Measurements from ENCODE around the gene PLEKHM2. TPM values are rescaled to one million over a fixed set of nuclear protein-coding genes. Genes with fewer than 3 reads are reported as not detected.

The PLEKHM2 gene
- total RNA-seq, 1 experiment from 2014 or later: 53.9 TPM

DNA sequence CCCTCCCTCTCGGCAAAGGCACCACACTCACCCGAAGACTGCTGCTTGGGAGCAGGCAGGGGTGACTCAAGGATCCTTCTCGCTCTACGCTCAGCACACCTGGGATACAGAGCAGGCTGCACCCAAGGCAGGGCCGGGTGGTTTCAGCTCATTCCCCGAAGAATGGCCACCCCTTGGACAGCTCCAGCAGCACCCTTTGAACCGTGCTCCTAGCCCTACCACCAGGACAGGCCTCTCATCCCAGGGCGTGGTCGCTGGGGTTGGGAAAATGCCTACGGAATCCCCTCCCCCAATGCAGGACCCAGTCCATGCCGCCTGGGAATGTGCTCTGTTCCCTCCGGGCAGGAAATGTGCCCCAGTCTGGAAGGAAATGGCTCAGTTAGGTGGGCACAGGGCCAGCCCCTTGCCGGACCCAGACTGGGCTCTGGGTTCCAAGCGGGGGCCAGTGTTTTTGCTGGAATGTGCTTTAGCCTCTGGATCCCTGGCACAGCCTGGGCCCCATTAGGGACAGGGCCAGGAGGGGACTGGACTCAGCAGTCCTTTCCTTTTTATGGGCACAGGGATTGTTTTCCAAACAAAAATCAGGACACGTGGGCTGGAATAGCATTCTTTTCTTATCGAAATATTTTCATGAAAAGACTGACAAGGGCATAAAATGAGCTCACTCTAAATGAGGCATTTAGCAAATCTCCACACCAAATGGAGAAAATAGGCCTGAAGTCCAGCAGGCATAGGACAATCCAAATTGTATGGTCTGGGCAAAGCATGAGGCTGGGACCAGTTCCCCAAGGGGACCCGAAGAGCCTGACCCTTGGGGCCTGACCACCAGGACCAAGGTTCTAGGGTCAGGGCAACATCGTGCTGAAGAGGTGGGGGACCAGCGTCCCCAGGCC, 65.5 kb downstream of the PLEKHM2 start:
- Histone ChIP-seq H3K27me3 (replicated peaks; ENCODE audit: insufficient read depth, low read depth, low read length, poor library complexity) (no peaks in the 10 kb centered on the region), H3K4me3 (ENCODE audit: low read depth, low read length, poor library complexity, severe bottlenecking) (no peak overlapping the region), H3K9me3 (ENCODE audit: low read depth, low read length, poor library complexity, severe bottlenecking) (no peaks in the 10 kb centered on the region), H3K27ac (ENCODE audit: low read depth, low read length, poor library complexity, severe bottlenecking) (no peak overlapping the region), H3K36me3 (ENCODE audit: insufficient read depth, low read length, poor library complexity, severe bottlenecking) (no peaks in the 10 kb centered on the region), H3K4me1 (ENCODE audit: insufficient read depth, low read length, poor library complexity, severe bottlenecking) (peaks cover 3% of the 10 kb centered on the region)
- no TSS peak for BruUV-seq (replicated peaks)
- intact Hi-C loops (cut with micrococcal nuclease; ENCODE audit: unreplicated experiment): no loop called here
- CTCF ChIA-PET: no interaction called here
- DNase-seq (ENCODE audit: low spot score): no peak
- no peak for TF ChIP-seq EZH2 (IDR thresholded peaks at IDR 0.05; ENCODE audit: borderline replicate concordance, low read depth, low read length, poor library complexity, severe bottlenecking)
- TF ChIP-seq CTCF (conservative IDR thresholded peaks at IDR 0.05; ENCODE audit: low read depth, low read length): no peak
- POLR2A ChIA-PET (ENCODE audit: low non-redundant PET): no interaction called here

GRCh38 chr1:15750924-15751323, 66.8 kb downstream of the PLEKHM2 start:
- H3K27me3 ChIP-seq (replicated peaks; ENCODE audit: insufficient read depth, low read depth, low read length, poor library complexity): no peaks in the 10 kb centered on the region
- H3K4me1 ChIP-seq (ENCODE audit: insufficient read depth, low read length, poor library complexity, severe bottlenecking): peaks cover 3% of the 10 kb centered on the region
- TF ChIP-seq CTCF (conservative IDR thresholded peaks at IDR 0.05; ENCODE audit: low read depth, low read length) (no peak), EZH2 (IDR thresholded peaks at IDR 0.05; ENCODE audit: borderline replicate concordance, low read depth, low read length, poor library complexity, severe bottlenecking) (no peak)
- no peaks in the 10 kb centered on the region for H3K36me3 ChIP-seq (ENCODE audit: insufficient read depth, low read length, poor library complexity, severe bottlenecking)
- CTCF ChIA-PET: interaction anchor here (0.6 kb wide), 1 partner anchor 157 kb away, joined by 3 read pairs; no protein-coding TSS in a partner anchor
- no peak for DNase-seq (ENCODE audit: low spot score)
- POLR2A ChIA-PET (ENCODE audit: low non-redundant PET): no interaction called here
- H3K9me3 ChIP-seq (ENCODE audit: low read depth, low read length, poor library complexity, severe bottlenecking): no peaks in the 10 kb centered on the region
- no TSS peak for BruUV-seq (replicated peaks)
- intact Hi-C loops (cut with micrococcal nuclease; ENCODE audit: unreplicated experiment): no loop called here
- no peak overlapping the region for H3K4me3 ChIP-seq (ENCODE audit: low read depth, low read length, poor library complexity, severe bottlenecking)
- H3K27ac ChIP-seq (ENCODE audit: low read depth, low read length, poor library complexity, severe bottlenecking): no peak overlapping the region

GRCh38 chr1:15751717-15752116, 67.6 kb downstream of the PLEKHM2 start:
- POLR2A ChIA-PET (ENCODE audit: low non-redundant PET): no interaction called here
- H3K27me3 ChIP-seq (replicated peaks; ENCODE audit: insufficient read depth, low read depth, low read length, poor library complexity): no peaks in the 10 kb centered on the region
- CTCF ChIA-PET: interaction anchor here (0.6 kb wide), 1 partner anchor 158 kb away, joined by 3 read pairs; no protein-coding TSS in a partner anchor
- BruUV-seq (replicated peaks): no TSS peak
- no peaks in the 10 kb centered on the region for H3K36me3 ChIP-seq (ENCODE audit: insufficient read depth, low read length, poor library complexity, severe bottlenecking)
- no peaks in the 10 kb centered on the region for H3K9me3 ChIP-seq (ENCODE audit: low read depth, low read length, poor library complexity, severe bottlenecking)
- peaks cover 3% of the 10 kb centered on the region for H3K4me1 ChIP-seq (ENCODE audit: insufficient read depth, low read length, poor library complexity, severe bottlenecking)
- no peak overlapping the region for H3K27ac ChIP-seq (ENCODE audit: low read depth, low read length, poor library complexity, severe bottlenecking)
- no peak overlapping the region for H3K4me3 ChIP-seq (ENCODE audit: low read depth, low read length, poor library complexity, severe bottlenecking)
- TF ChIP-seq CTCF (conservative IDR thresholded peaks at IDR 0.05; ENCODE audit: low read depth, low read length) (no peak), EZH2 (IDR thresholded peaks at IDR 0.05; ENCODE audit: borderline replicate concordance, low read depth, low read length, poor library complexity, severe bottlenecking) (no peak)
- DNase-seq (ENCODE audit: low spot score): no peak
- intact Hi-C loops (cut with micrococcal nuclease; ENCODE audit: unreplicated experiment): no loop called here

All from A673 (cell line).